Measurements from ENCODE around the gene LANCL1.

Gene LANCL1, protein sequence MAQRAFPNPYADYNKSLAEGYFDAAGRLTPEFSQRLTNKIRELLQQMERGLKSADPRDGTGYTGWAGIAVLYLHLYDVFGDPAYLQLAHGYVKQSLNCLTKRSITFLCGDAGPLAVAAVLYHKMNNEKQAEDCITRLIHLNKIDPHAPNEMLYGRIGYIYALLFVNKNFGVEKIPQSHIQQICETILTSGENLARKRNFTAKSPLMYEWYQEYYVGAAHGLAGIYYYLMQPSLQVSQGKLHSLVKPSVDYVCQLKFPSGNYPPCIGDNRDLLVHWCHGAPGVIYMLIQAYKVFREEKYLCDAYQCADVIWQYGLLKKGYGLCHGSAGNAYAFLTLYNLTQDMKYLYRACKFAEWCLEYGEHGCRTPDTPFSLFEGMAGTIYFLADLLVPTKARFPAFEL

DNA sequence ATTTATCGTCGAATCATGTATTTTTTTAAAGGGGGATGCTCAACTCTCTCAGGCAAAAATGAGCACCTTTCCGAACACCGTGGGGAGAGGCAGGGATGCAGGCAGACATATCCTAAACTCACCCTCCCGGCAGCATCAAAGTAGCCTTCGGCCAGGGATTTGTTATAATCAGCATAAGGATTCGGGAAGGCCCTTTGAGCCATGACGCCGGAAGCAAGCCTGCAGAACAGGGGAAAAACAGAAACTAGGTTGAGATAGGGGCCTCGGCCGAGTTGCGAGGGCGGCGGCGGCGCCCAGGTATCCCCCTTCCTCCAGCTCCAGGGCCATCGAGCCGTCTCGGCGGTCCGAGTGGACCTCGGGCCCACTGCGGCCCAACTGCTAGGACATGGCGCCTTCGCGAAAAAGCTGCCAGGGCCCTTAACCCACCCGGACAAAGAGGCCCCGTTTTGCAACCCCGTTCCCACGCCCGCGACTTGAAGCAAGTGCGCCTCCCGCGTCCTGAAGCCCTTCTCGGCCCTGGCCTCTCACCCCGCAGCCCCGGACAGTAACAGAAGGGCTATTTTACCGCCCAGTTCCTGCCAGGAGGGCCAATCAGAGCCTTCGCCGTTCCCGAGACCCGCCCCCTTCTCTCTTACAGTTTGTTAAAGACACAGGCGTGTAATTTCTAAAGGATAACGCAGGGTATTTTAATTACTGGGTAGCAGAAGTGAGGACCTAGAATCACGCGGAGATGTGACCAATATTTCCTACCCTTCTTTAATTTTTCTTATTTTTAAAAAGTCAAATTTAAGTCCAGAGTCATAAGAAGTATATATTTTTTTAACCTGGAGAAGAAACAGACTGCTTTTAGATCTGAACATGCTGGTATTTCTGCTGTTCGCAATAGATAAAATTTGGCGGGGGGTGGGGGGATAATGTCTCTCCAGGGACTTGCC, at the start of gene LANCL1:
Gene LANCL1 (minus strand): TSS at position 566 of the 935 bp plus-strand sequence. CDS start 363 bp downstream, at position 203.
- H3K27ac ChIP-seq (ENCODE audit: low read depth in 2 of 2, low read length in 2 of 2) = peak within 1 kb of the TSS; percentile 61
- peaks cover 4 to 5% of the 10 kb centered on the region in 2 donors for H3K36me3 ChIP-seq (ENCODE audit: control insufficient read depth in 2 of 2, insufficient read depth in 2 of 2, low read length in 2 of 2)
- no peaks in the 10 kb centered on the region for H3K4me1 ChIP-seq (ENCODE audit: control insufficient read depth in 2 of 2, insufficient read depth in 2 of 2, low read length in 2 of 2)
- peak within 1 kb of the TSS; percentile 82 to 94 for H3K4me3 ChIP-seq (ENCODE audit: low read length in 2 of 2)
- no peaks in the 10 kb centered on the region for H3K9me3 ChIP-seq (ENCODE audit: control insufficient read depth in 2 of 2, low read length in 2 of 2)
- no peaks in the 10 kb centered on the region for H3K27me3 ChIP-seq (ENCODE audit: control insufficient read depth in 2 of 2, insufficient read depth in 2 of 2, low read length in 2 of 2)
- H3K9ac ChIP-seq (ENCODE audit: low read depth in 1 of 2, low read length in 2 of 2) = peak within 1 kb of the TSS; percentile 81 to 87

DNA sequence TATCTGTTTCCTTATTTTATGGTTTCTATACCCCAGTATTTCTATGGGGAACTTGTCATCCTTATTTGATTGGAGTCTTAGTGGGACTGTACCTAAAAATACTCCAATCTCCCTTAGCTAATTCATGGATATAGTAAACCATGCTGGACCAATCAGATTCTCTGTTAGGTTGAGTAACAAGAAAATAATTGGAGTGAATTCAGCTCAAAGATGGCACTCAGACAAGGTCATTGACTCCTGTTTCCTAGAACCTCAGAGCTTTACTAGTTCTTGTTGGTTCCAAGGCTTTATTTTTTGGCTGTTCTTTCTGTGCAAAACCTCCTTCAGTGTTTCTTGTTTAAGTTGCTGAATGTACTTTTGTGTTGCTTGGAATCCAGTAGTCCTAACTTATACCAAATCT, 48.0 kb upstream of the LANCL1 start:
- no peaks in the 10 kb centered on the region for H3K9me3 ChIP-seq (ENCODE audit: control insufficient read depth in 2 of 2, low read length in 2 of 2)
- no peaks in the 10 kb centered on the region for H3K27me3 ChIP-seq (ENCODE audit: control insufficient read depth in 2 of 2, insufficient read depth in 2 of 2, low read length in 2 of 2)
- no peak overlapping the region for H3K27ac ChIP-seq (ENCODE audit: low read depth in 2 of 2, low read length in 2 of 2)
- H3K9ac ChIP-seq (ENCODE audit: low read depth in 1 of 2, low read length in 2 of 2) = no peak overlapping the region
- no peak overlapping the region for H3K4me3 ChIP-seq (ENCODE audit: low read length in 2 of 2)
- H3K36me3 ChIP-seq (ENCODE audit: control insufficient read depth in 2 of 2, insufficient read depth in 2 of 2, low read length in 2 of 2) = no peaks in the 10 kb centered on the region
- no peaks in the 10 kb centered on the region for H3K4me1 ChIP-seq (ENCODE audit: control insufficient read depth in 2 of 2, insufficient read depth in 2 of 2, low read length in 2 of 2)

DNA sequence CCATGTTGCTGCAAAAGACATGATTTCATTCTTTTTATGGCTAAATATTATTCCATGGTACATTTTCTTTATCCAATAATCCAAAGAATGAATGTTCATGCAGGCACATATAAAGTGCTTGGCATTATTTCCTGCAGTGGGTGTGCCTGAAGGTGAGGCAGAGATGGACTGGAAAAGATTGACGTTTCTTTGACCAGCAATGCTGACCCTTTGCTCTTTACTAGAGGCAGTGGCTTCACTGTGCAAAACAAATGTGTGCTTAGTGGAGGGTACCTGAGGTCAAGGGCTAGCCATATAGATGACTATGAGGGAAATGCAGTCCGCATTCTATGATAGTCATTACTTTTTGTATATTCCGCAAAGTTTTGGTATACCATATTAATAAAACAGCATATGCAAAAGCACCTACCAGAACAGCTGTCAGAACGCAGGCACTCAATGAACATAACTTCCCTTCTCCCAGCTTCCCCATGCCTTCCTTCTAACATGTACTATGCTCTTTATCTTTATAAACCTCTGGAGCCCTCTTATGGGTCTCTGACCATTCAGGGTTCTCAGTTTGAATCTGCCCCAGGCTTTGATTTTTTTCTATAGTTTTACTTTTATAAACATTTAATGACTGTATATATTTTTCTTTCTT, 47.2 kb upstream of the LANCL1 start:
- Histone ChIP-seq H3K27me3 (ENCODE audit: control insufficient read depth in 2 of 2, insufficient read depth in 2 of 2, low read length in 2 of 2) (no peaks in the 10 kb centered on the region), H3K27ac (ENCODE audit: low read depth in 2 of 2, low read length in 2 of 2) (no peak overlapping the region), H3K36me3 (ENCODE audit: control insufficient read depth in 2 of 2, insufficient read depth in 2 of 2, low read length in 2 of 2) (no peaks in the 10 kb centered on the region), H3K4me3 (ENCODE audit: low read length in 2 of 2) (no peak overlapping the region), H3K9ac (ENCODE audit: low read depth in 1 of 2, low read length in 2 of 2) (no peak overlapping the region), H3K4me1 (ENCODE audit: control insufficient read depth in 2 of 2, insufficient read depth in 2 of 2, low read length in 2 of 2) (no peaks in the 10 kb centered on the region), H3K9me3 (ENCODE audit: control insufficient read depth in 2 of 2, low read length in 2 of 2) (no peaks in the 10 kb centered on the region)

DNA sequence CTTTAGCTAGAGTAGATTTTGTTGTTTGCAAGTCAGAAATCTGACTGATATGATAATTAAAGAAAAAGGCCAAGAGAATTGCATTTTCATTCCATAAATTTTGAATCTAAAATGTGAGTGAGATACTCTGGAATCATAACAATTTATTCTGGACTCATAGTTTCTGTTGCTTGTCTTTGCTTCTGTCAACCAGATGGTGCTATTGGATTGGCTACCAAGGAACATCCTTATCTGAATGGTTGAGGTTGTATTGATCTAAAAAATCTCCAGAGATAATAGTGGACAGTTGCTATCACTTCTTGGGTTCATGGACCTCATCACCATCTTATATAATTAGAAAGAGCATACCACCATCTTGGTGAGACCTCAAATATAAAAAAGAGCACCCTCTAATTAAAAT, 45.8 kb upstream of the LANCL1 start:
- Histone ChIP-seq H3K36me3 (ENCODE audit: control insufficient read depth in 2 of 2, insufficient read depth in 2 of 2, low read length in 2 of 2) (no peaks in the 10 kb centered on the region), H3K9ac (ENCODE audit: low read depth in 1 of 2, low read length in 2 of 2) (no peak overlapping the region), H3K4me1 (ENCODE audit: control insufficient read depth in 2 of 2, insufficient read depth in 2 of 2, low read length in 2 of 2) (no peaks in the 10 kb centered on the region), H3K27ac (ENCODE audit: low read depth in 2 of 2, low read length in 2 of 2) (no peak overlapping the region), H3K27me3 (ENCODE audit: control insufficient read depth in 2 of 2, insufficient read depth in 2 of 2, low read length in 2 of 2) (no peaks in the 10 kb centered on the region), H3K9me3 (ENCODE audit: control insufficient read depth in 2 of 2, low read length in 2 of 2) (no peaks in the 10 kb centered on the region), H3K4me3 (ENCODE audit: low read length in 2 of 2) (no peak overlapping the region)

DNA sequence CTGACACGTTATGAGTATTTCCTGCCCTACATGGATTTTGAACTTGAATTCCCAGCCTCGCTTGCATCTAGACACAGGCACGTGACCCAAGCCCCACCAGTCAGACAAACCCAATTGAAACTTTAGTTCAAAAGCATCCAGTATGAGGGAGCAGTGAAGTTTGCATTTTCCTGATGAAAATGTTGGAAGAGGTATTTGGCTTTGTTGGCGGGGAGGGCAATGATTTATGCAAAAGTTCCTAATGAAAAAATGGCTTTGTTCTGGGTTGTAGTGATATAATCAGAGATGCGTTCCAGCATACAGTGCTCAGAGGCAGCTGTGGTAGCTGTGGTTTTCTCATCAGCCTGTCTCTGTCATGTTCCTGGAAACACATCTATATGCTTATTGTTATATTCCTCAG, 43.0 kb upstream of the LANCL1 start:
- Histone ChIP-seq H3K27me3 (ENCODE audit: control insufficient read depth in 2 of 2, insufficient read depth in 2 of 2, low read length in 2 of 2) (no peaks in the 10 kb centered on the region), H3K4me1 (ENCODE audit: control insufficient read depth in 2 of 2, insufficient read depth in 2 of 2, low read length in 2 of 2) (no peaks in the 10 kb centered on the region), H3K4me3 (ENCODE audit: low read length in 2 of 2) (no peak overlapping the region), H3K9me3 (ENCODE audit: control insufficient read depth in 2 of 2, low read length in 2 of 2) (no peaks in the 10 kb centered on the region), H3K36me3 (ENCODE audit: control insufficient read depth in 2 of 2, insufficient read depth in 2 of 2, low read length in 2 of 2) (no peaks in the 10 kb centered on the region), H3K9ac (ENCODE audit: low read depth in 1 of 2, low read length in 2 of 2) (no peak overlapping the region), H3K27ac (ENCODE audit: low read depth in 2 of 2, low read length in 2 of 2) (no peak overlapping the region)

DNA sequence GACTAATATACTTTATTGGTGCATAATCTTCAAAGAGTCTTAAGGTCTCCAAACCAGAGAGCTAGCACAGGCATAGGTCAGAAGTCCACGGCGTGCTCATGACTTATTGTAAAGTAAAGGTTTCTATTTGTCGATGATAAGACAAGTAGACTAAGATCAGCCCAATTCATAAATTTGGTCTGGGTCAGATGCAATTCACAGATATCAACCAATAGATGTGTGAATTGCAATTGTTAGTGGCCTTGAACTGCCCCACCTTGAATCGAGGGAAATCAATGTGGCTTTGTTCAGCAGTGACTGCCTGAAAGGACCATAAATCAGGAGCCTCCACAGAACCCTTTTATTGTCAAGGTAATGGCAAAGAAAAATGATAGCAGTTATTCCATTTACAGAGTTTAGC, 40.7 kb upstream of the LANCL1 start:
- Histone ChIP-seq H3K27ac (ENCODE audit: low read depth in 2 of 2, low read length in 2 of 2) (no peak overlapping the region), H3K9ac (ENCODE audit: low read depth in 1 of 2, low read length in 2 of 2) (no peak overlapping the region)

DNA sequence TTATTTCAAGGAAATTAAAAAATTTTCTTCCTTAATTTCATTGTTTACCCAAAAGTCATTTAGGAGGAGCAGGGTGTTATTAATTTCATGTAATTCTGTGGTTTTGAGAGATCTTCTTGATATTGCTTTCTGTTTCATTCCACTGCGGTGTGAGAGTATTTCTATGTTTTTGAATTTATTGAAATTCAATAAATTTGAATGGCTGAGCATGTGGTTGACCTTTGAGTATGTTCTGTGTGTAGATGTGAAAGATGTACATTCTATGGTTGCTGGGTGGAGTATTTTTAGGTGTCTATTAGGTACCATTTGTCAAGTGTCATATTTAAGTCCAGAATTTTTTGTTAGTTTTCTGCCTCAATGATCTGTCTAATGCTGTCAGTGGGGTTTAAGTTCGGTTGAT, 39.4 kb upstream of the LANCL1 start:
- no peak overlapping the region for H3K27ac ChIP-seq (ENCODE audit: low read depth in 2 of 2, low read length in 2 of 2)
- no peaks in the 10 kb centered on the region for H3K27me3 ChIP-seq (ENCODE audit: control insufficient read depth in 2 of 2, insufficient read depth in 2 of 2, low read length in 2 of 2)
- no peaks in the 10 kb centered on the region for H3K9me3 ChIP-seq (ENCODE audit: control insufficient read depth in 2 of 2, low read length in 2 of 2)
- no peak overlapping the region for H3K4me3 ChIP-seq (ENCODE audit: low read length in 2 of 2)
- no peaks in the 10 kb centered on the region for H3K36me3 ChIP-seq (ENCODE audit: control insufficient read depth in 2 of 2, insufficient read depth in 2 of 2, low read length in 2 of 2)
- H3K9ac ChIP-seq (ENCODE audit: low read depth in 1 of 2, low read length in 2 of 2) = no peak overlapping the region
- no peaks in the 10 kb centered on the region for H3K4me1 ChIP-seq (ENCODE audit: control insufficient read depth in 2 of 2, insufficient read depth in 2 of 2, low read length in 2 of 2)

More for the DNA sequence above, 40.7 kb upstream of the LANCL1 start:
- Histone ChIP-seq H3K36me3 (ENCODE audit: control insufficient read depth in 2 of 2, insufficient read depth in 2 of 2, low read length in 2 of 2) (no peaks in the 10 kb centered on the region), H3K4me1 (ENCODE audit: control insufficient read depth in 2 of 2, insufficient read depth in 2 of 2, low read length in 2 of 2) (no peaks in the 10 kb centered on the region), H3K4me3 (ENCODE audit: low read length in 2 of 2) (no peak overlapping the region), H3K9me3 (ENCODE audit: control insufficient read depth in 2 of 2, low read length in 2 of 2) (no peaks in the 10 kb centered on the region), H3K27me3 (ENCODE audit: control insufficient read depth in 2 of 2, insufficient read depth in 2 of 2, low read length in 2 of 2) (no peaks in the 10 kb centered on the region)

DNA sequence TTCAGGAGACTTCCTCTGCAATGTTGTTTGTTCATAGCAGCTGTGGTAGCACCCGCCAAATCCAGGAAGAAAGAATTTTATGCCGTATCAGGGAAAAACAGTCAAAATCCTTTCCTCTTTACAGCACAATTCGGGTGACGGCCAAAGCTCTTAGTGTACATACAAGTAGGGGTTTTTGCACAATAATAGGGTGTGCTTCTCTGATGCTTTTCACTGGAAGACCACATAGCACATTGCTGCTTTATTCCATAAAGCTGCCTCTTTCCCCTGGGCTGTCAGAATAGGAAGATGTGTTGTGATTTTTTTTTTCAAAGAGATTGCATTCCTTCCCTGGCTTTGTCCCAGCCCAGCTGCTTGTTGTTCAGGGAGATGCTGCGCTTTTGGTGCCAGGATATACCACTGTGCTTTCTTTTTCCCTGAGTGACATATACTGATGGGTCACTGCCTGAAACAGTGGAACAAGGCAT, 27.2 kb upstream of the LANCL1 start:
- peaks cover 0 to 3% of the 10 kb centered on the region in 2 donors for H3K4me1 ChIP-seq (ENCODE audit: control insufficient read depth in 2 of 2, insufficient read depth in 2 of 2, low read length in 2 of 2)
- no peak overlapping the region for H3K9ac ChIP-seq (ENCODE audit: low read depth in 1 of 2, low read length in 2 of 2)
- H3K27ac ChIP-seq (ENCODE audit: low read depth in 2 of 2, low read length in 2 of 2) = no peak overlapping the region
- no peaks in the 10 kb centered on the region for H3K9me3 ChIP-seq (ENCODE audit: control insufficient read depth in 2 of 2, low read length in 2 of 2)
- no peaks in the 10 kb centered on the region for H3K36me3 ChIP-seq (ENCODE audit: control insufficient read depth in 2 of 2, insufficient read depth in 2 of 2, low read length in 2 of 2)
- no peaks in the 10 kb centered on the region for H3K27me3 ChIP-seq (ENCODE audit: control insufficient read depth in 2 of 2, insufficient read depth in 2 of 2, low read length in 2 of 2)
- H3K4me3 ChIP-seq (ENCODE audit: low read length in 2 of 2) = peak overlapping the region in 1 of 2 donors; percentile 69

DNA sequence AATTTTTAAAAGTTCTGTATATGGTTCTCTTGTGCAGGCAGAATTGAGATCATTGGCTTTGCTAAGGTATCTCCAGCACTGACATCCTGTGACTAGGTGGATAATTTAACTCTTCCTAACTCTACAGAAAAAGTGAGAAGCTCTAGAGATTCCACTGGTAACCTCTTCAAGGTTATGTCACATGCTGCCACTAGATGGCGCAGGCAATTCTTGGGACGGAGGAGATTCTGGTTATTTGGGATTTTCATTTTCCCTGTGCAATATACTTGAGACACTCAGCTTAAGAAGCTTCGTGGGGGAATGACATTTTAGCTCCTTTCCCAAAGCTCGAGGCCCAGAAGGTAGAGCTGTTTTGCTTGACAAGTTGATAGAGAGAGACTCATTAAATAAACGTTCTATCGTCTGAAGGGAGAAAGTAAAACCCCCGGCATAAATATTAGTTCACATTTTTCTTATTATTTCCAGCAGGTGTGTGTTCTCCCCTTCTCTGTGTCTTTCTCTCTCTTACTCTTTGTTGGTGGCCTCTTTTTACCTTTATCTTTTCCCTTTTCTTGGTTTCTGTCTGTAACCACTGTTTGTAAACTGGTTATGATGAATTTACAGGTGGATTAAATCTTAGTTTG, 26.6 kb upstream of the LANCL1 start:
- H3K4me3 ChIP-seq (ENCODE audit: low read length in 2 of 2) = peak overlapping the region; percentile 51 to 69
- H3K27ac ChIP-seq (ENCODE audit: low read depth in 2 of 2, low read length in 2 of 2) = no peak overlapping the region
- no peaks in the 10 kb centered on the region for H3K9me3 ChIP-seq (ENCODE audit: control insufficient read depth in 2 of 2, low read length in 2 of 2)
- H3K9ac ChIP-seq (ENCODE audit: low read depth in 1 of 2, low read length in 2 of 2) = peak overlapping the region in 1 of 2 donors; percentile 38
- H3K36me3 ChIP-seq (ENCODE audit: control insufficient read depth in 2 of 2, insufficient read depth in 2 of 2, low read length in 2 of 2) = no peaks in the 10 kb centered on the region
- no peaks in the 10 kb centered on the region for H3K27me3 ChIP-seq (ENCODE audit: control insufficient read depth in 2 of 2, insufficient read depth in 2 of 2, low read length in 2 of 2)
- peaks cover 0 to 3% of the 10 kb centered on the region in 2 donors for H3K4me1 ChIP-seq (ENCODE audit: control insufficient read depth in 2 of 2, insufficient read depth in 2 of 2, low read length in 2 of 2)

Data from mucosa of rectum (tissue), 2 donors.